IMR-90 (cell line): ENCODE data around the gene TBC1D12. TPM values are rescaled to one million over a fixed set of nuclear protein-coding genes. Genes with fewer than 3 reads are reported as not detected.

ENCODE experiments used
- ATAC-seq: fragments of 200-7000 bp; cut with Tn5 transposase; 2 replicates; pipeline ENCODE4 v1.9.1; 2020; ENCODE audit warnings: low read depth, mild to moderate bottlenecking, moderate library complexity
- BruUV-seq: library from RNA; stranded (reverse); fragments of 400-500 nt; replicated peaks from 2 replicates; lab custom pipeline; 2021; lab: Mats Ljungman, UMichigan
- CTCF ChIA-PET: fragments of 300-600 bp; formaldehyde crosslinking; extraction: SDS; loops from one replicate; lab custom pipeline; 2021; ENCODE audit warnings: antibody characterized with exemption; lab: Yijun Ruan, JAX
- POLR2A ChIA-PET: fragments of 300-600 bp; sonication (Branson Sonifier 250); formaldehyde crosslinking; loops from one replicate; lab custom pipeline; 2022; ENCODE audit warnings: antibody characterized with exemption; ENCODE audit not compliant: unreplicated experiment; lab: Charles Lee
- DNase-seq: peaks from one replicate; pipeline ENCODE4 v3.0.0; 2013
- H2AFZ ChIP-seq: replicated peaks from 2 replicates; pipeline ENCODE3; 2013; ENCODE audit warnings: low read length, mild to moderate bottlenecking; ENCODE audit not compliant: poor library complexity
- H2AK5ac ChIP-seq: 2 replicates; pipeline ENCODE4 v1.6.1; 2013; ENCODE audit warnings: low read depth, low read length, inconsistent platforms
- H2AK9ac ChIP-seq: replicated peaks from 2 replicates; pipeline ENCODE3; 2013; ENCODE audit warnings: mild to moderate bottlenecking, low read depth, low read length, moderate library complexity; ENCODE audit not compliant: poor library complexity
- H2BK120ac ChIP-seq: 2 replicates; pipeline ENCODE4 v1.6.1; 2013; ENCODE audit warnings: low read depth, low read length, inconsistent platforms
- H2BK15ac ChIP-seq: 3 replicates; pipeline ENCODE4 v1.6.1; 2013; ENCODE audit warnings: low read depth, low read length, inconsistent platforms
- H2BK20ac ChIP-seq: 2 replicates; pipeline ENCODE4 v1.6.1; 2013; ENCODE audit warnings: low read depth, mild to moderate bottlenecking, inconsistent platforms, low read length, moderate library complexity
- H2BK5ac ChIP-seq: 2 replicates; pipeline ENCODE4 v1.6.1; 2013; ENCODE audit warnings: mild to moderate bottlenecking, low read depth, low read length, inconsistent platforms; ENCODE audit not compliant: poor library complexity, severe bottlenecking
- H3K14ac ChIP-seq: replicated peaks from 2 replicates; pipeline ENCODE4 v1.6.1; 2013; ENCODE audit warnings: low read depth, low read length, inconsistent platforms
- H3K18ac ChIP-seq: 2 replicates; pipeline ENCODE4 v1.6.1; 2013; ENCODE audit warnings: low read depth, low read length, control low read depth
- H3K23ac ChIP-seq: 2 replicates; pipeline ENCODE4 v1.6.1; 2013; ENCODE audit warnings: low read depth, low read length, inconsistent platforms
- H3K27ac ChIP-seq: 2 replicates; pipeline ENCODE4 v1.5.1; 2013; ENCODE audit warnings: mild to moderate bottlenecking, control low read depth, low read length; ENCODE audit not compliant: insufficient read depth
- H3K27me3 ChIP-seq: 2 replicates; pipeline ENCODE4 v1.6.1; 2013; ENCODE audit warnings: low read length; ENCODE audit not compliant: control insufficient read depth, insufficient read depth
- H3K36me3 ChIP-seq: 2 replicates; pipeline ENCODE4 v1.6.1; 2013; ENCODE audit warnings: low read length, mixed read lengths; ENCODE audit not compliant: control insufficient read depth, insufficient read depth
- H3K4ac ChIP-seq: 2 replicates; pipeline ENCODE4 v1.6.1; 2013; ENCODE audit warnings: low read depth, low read length, inconsistent platforms
- H3K4me1 ChIP-seq: 2 replicates; pipeline ENCODE4 v1.6.1; 2013; ENCODE audit warnings: low read length, mixed read lengths; ENCODE audit not compliant: control insufficient read depth, insufficient read depth
- H3K4me2 ChIP-seq: 2 replicates; pipeline ENCODE4 v1.6.1; 2013; ENCODE audit warnings: low read depth, mild to moderate bottlenecking, control low read depth, low read length, moderate library complexity
- H3K4me3 ChIP-seq: 2 replicates; pipeline ENCODE4 v1.5.1; 2013; ENCODE audit warnings: low read depth, mild to moderate bottlenecking, control low read depth, low read length, moderate library complexity; ENCODE audit not compliant: insufficient read depth
- H3K56ac ChIP-seq: 2 replicates; pipeline ENCODE4 v1.6.1; 2013; ENCODE audit warnings: low read length, inconsistent platforms; ENCODE audit not compliant: insufficient read depth; ENCODE audit errors: extremely low read depth
- H3K79me1 ChIP-seq, 2 experiments: 2 replicates each; pipeline ENCODE4 v1.6.1; 2013; ENCODE audit warnings: low read length in 2 of 2, inconsistent platforms in 1 of 2, low read depth in 1 of 2
- H3K9ac ChIP-seq: 2 replicates; pipeline ENCODE4 v1.6.1; 2013; ENCODE audit warnings: low read depth, low read length, control low read depth
- H3K9me1 ChIP-seq: 2 replicates; pipeline ENCODE4 v1.6.1; 2013; ENCODE audit warnings: low read length, inconsistent platforms; ENCODE audit not compliant: insufficient read depth
- H3K9me3 ChIP-seq: 2 replicates; pipeline ENCODE4 v1.6.1; 2013; ENCODE audit warnings: low read length; ENCODE audit not compliant: control insufficient read depth, insufficient read depth
- H4K20me1 ChIP-seq: 2 replicates; pipeline ENCODE4 v1.6.1; 2013; ENCODE audit warnings: low read length, inconsistent platforms; ENCODE audit not compliant: insufficient read depth
- H4K5ac ChIP-seq: 2 replicates; pipeline ENCODE4 v1.6.1; 2013; ENCODE audit warnings: mild to moderate bottlenecking, low read depth, low read length, control low read depth
- H4K8ac ChIP-seq, 2 experiments: 2 replicates each; pipeline ENCODE4 v1.6.1; 2013; ENCODE audit warnings: low read depth in 2 of 2, low read length in 2 of 2, control low read depth in 1 of 2, inconsistent platforms in 1 of 2
- H4K91ac ChIP-seq: 2 replicates; pipeline ENCODE4 v1.6.1; 2013; ENCODE audit warnings: low read depth, low read length, inconsistent platforms; ENCODE audit not compliant: insufficient read depth
- ELK1 ChIP-seq: fragments of 150-350 bp; IDR thresholded peaks from 2 replicates; pipeline ENCODE4 v1.6.1; 2016; ENCODE audit warnings: low read depth, mild to moderate bottlenecking, low read length, moderate library complexity, borderline replicate concordance
- MAZ ChIP-seq: IDR thresholded peaks from 2 replicates; pipeline ENCODE4 v1.6.1; 2012; ENCODE audit warnings: low read depth, mild to moderate bottlenecking, low read length, improper control_type of control experiment, moderate library complexity, borderline replicate concordance
- MXI1 ChIP-seq: IDR thresholded peaks from 2 replicates; pipeline ENCODE4 v1.6.1; 2012; ENCODE audit warnings: low read depth, mild to moderate bottlenecking, low read length, moderate library complexity, borderline replicate concordance
- POLR2A ChIP-seq: IDR thresholded peaks from 2 replicates; pipeline ENCODE4 v1.6.1; 2012; ENCODE audit warnings: mild to moderate bottlenecking, low read depth, low read length
- RAD21 ChIP-seq: IDR thresholded peaks from 2 replicates; pipeline ENCODE4 v1.6.1; 2012; ENCODE audit warnings: low read length, improper control_type of control experiment
- RCOR1 ChIP-seq: IDR thresholded peaks from 2 replicates; pipeline ENCODE4 v1.6.1; 2012; ENCODE audit warnings: mild to moderate bottlenecking, low read length, improper control_type of control experiment; ENCODE audit not compliant: insufficient replicate concordance
- SMC3 ChIP-seq: fragments of 150-350 bp; IDR thresholded peaks from 2 replicates; pipeline ENCODE4 v1.6.1; 2016; ENCODE audit warnings: low read depth, mild to moderate bottlenecking, antibody characterized with exemption, low read length, moderate library complexity
- WGBS, 2 experiments: methylation state at CpG; one replicate each; pipeline versions ENCODE4 v1.1.5 to v1.1.7; 2013; ENCODE audit warnings: missing lambda C conversion rate in 2 of 2; ENCODE audit not compliant: insufficient read length in 1 of 2; ENCODE audit errors: extremely low coverage in 2 of 2; 5-methylcytosine and 5-hydroxymethylcytosine counted together
- dilution Hi-C: fragments of 300-500 bp; cut with HindIII; formaldehyde crosslinking; loops from one replicate; pipeline ENCODE4 v1.14.3; 2018; ENCODE audit warnings: low sequenced_read_pairs; ENCODE audit not compliant: unreplicated experiment
- in situ Hi-C: fragments of 300-500 bp; cut with MboI; formaldehyde crosslinking; loops from 3 replicates; pipeline ENCODE4 v1.14.3; 2019; ENCODE audit warnings: low sequenced_read_pairs, inconsistent platforms, mixed read lengths
- intact Hi-C: fragments of 100-400 bp; cut with micrococcal nuclease; formaldehyde crosslinking; loops from 2 replicates; pipeline ENCODE4 v1.10.0; 2022
- polyA plus RNA-seq, 3 experiments: library from polyadenylated mRNA; depleted of rRNA; stranded (reverse); fragments of >200 nt; gene quantifications; 2 replicates each; pipeline ENCODE4 v1.2.3, GENCODE V29; 2012; ENCODE audit warnings: low replicate concordance in 1 of 3
- total RNA-seq: library from RNA; depleted of rRNA; stranded (reverse); fragments of >200 nt; gene quantifications from 2 replicates; pipeline ENCODE4 v1.2.3, GENCODE V29; 2012

TBC1D12 gene
- total and polyA plus RNA-seq, 2 of the 4 experiments (the other 2 are of a cell fraction): 1.9 to 5.4 TPM

- H3K4ac ChIP-seq: no peak overlapping the region
- in situ Hi-C loops: no loop called here
- no CpG with 5 or more reads among the region's 4 CpGs for WGBS, 2 experiments
- DNase-seq (no peak), ATAC-seq (no peak)
- no peak overlapping the region for H3K4me3 ChIP-seq
- H3K79me1 ChIP-seq: peaks cover 0 to 5% of the 10 kb centered on the region in 2 experiments; a peak in 2 of 4 replicates
- H2BK20ac ChIP-seq: no peak overlapping the region
- ChIA-PET POLR2A (no interaction called here), CTCF (no interaction called here)
- no peaks in the 10 kb centered on the region for H4K20me1 ChIP-seq
- H2BK5ac ChIP-seq: no peak overlapping the region
- no TSS peak for BruUV-seq
- no peaks in the 10 kb centered on the region for H3K27me3 ChIP-seq
- H2BK120ac ChIP-seq: no peak overlapping the region
- no peak overlapping the region for H3K18ac ChIP-seq
- H3K4me1 ChIP-seq: no peaks in the 10 kb centered on the region
- H4K8ac ChIP-seq: no peak overlapping the region
- no peak overlapping the region for H2AK9ac ChIP-seq
- dilution Hi-C loops: no loop called here
- H3K9me1 ChIP-seq: no peaks in the 10 kb centered on the region
- H3K9ac ChIP-seq: no peak overlapping the region
- no peak overlapping the region for H4K91ac ChIP-seq
- H3K36me3 ChIP-seq: no peaks in the 10 kb centered on the region
- H4K5ac ChIP-seq: no peak overlapping the region
- H3K56ac ChIP-seq: no peak overlapping the region
- no peak for TF ChIP-seq ELK1
- no peak for TF ChIP-seq RCOR1
- no peak for TF ChIP-seq SMC3
- no peak for TF ChIP-seq POLR2A
- no peak for TF ChIP-seq MXI1
- TF ChIP-seq MAZ: no peak
- no peak for TF ChIP-seq RAD21
- no peak overlapping the region for H3K23ac ChIP-seq
- H3K9me3 ChIP-seq: no peaks in the 10 kb centered on the region
- no peak overlapping the region for H3K14ac ChIP-seq
- H2AK5ac ChIP-seq: no peak overlapping the region
- H3K27ac ChIP-seq: no peak overlapping the region
- no peak overlapping the region for H2BK15ac ChIP-seq
- no peak overlapping the region for H3K4me2 ChIP-seq
- intact Hi-C loops: no loop called here
- no peak overlapping the region for H2AFZ ChIP-seq
These were observed 81.6 kb downstream of the TBC1D12 start for GRCh38 chr10:94483970-94484369.
